Activated CD4-positive, alpha-beta T cell treated with anti-CD3 and anti-CD28 coated beads, Interleukin-2, amount 10 ng/mL, durations not matched to agents 24 days and 14 days (primary cell): ENCODE data around the gene POLG2. TPM values are rescaled to one million over a fixed set of nuclear protein-coding genes. Genes with fewer than 3 reads are reported as not detected.

Experiments
- DNase-seq: peaks from one replicate; pipeline ENCODE4 v3.0.0; 2022
- H3K27ac Mint-ChIP-seq: one replicate; pipeline ENCODE4 v1.8.0; 2022; ENCODE audit warnings: mild to moderate bottlenecking, mixed read lengths
- H3K27me3 Mint-ChIP-seq: one replicate; pipeline ENCODE4 v1.8.0; 2022; ENCODE audit warnings: mixed read lengths
- H3K36me3 Mint-ChIP-seq: one replicate; pipeline ENCODE4 v1.8.0; 2022; ENCODE audit warnings: low read depth, mild to moderate bottlenecking, mixed read lengths
- H3K4me1 Mint-ChIP-seq: one replicate; pipeline ENCODE4 v1.8.0; 2021; ENCODE audit warnings: mixed read lengths
- H3K4me3 Mint-ChIP-seq: one replicate; pipeline ENCODE4 v1.8.0; 2022; ENCODE audit warnings: mild to moderate bottlenecking, moderate library complexity, mixed read lengths
- H3K9me3 Mint-ChIP-seq: one replicate; pipeline ENCODE4 v1.8.0; 2021; ENCODE audit warnings: mixed read lengths
- intact Hi-C: fragments of 100-400 bp; cut with micrococcal nuclease; formaldehyde crosslinking; loops from one replicate; pipeline ENCODE4 v1.15.1; 2023
- total RNA-seq: library from RNA; stranded (reverse); gene quantifications from 2 replicates; pipeline ENCODE4 v1.2.3, GENCODE V29; 2022

Gene POLG2
- 36.3 and 37.1 TPM in 2 replicates for total RNA-seq

DNA sequence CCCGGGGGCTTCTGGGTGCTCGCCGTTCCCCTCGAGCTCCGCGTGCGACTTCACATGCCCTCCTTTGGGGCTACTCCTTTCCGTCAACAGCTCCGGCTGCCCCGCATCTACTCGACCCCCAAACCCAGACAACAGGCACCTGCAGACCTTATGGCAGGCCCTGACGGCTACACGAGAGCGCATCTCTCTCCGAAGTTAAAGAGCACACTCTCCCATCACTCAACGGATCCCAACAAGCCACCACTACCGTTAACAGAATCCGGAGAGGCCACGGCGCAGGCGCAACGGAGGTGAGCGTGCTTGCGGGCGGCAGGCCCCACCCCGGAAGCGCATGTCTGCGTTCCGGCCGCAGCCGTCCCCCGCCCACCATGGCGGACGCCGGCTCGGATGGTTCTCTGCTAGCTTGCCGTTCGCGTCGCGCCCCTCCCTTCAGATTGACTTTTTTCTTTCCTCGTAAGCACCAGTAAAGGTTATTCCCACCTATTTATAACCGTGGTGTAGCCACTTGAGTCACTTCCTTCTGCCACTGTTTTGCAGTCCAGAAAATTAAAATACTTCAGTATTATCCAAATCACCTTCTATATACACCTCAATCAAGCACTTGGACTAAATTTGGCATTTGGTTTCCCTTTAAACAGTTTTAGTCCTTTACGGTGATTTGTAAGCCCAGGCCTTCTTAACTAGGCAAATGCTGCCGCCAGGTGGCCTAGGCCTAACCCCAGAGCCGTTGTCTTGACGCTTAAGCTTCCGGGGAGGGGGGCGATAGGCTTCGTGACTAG, at the start of gene POLG2:
POLG2 (minus strand) TSS at position 269 of the 779 bp plus-strand sequence; CDS start at position 183, 86 bp downstream.
- Mint-ChIP-seq H3K36me3 (peaks cover 63% of the 10 kb centered on the region), H3K4me1 (peaks cover 63% of the 10 kb centered on the region), H3K27me3 (no peaks in the 10 kb centered on the region), H3K4me3 (peak within 1 kb of the TSS; percentile 96), H3K27ac (peak within 1 kb of the TSS; percentile 97), H3K9me3 (no peaks in the 10 kb centered on the region)
- intact Hi-C loops, result loop anchor here (1.0 kb wide), 1 partner anchor 9 kb away; the partner anchor contains the start of genes CEP95 and DDX5
- peak; percentile 99 for DNase-seq

DNA sequence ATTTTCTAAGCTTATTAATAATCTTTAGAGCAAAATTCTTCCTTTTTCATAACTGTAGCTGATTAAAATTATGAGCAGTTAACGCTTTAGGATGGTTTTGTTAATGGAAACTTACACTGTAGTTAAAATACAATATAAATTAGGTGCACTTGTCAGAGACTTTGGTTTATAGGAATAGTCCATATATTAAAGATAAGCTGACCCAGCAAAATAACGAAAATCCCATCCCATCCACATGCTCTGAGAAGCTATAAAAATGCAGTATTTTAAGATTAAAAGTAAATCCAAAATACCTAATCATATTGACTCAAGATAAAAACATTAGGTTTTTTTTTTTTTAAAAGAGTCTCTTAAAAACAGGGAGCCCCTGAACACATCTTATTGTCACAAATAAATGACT, 47.9 kb upstream of the POLG2 start:
- no peak overlapping the region for H3K27ac Mint-ChIP-seq
- H3K9me3 Mint-ChIP-seq, result no peaks in the 10 kb centered on the region
- H3K27me3 Mint-ChIP-seq, result no peaks in the 10 kb centered on the region
- H3K4me3 Mint-ChIP-seq, result no peak overlapping the region
- H3K4me1 Mint-ChIP-seq, result no peaks in the 10 kb centered on the region
- H3K36me3 Mint-ChIP-seq, result peaks cover 20% of the 10 kb centered on the region
- intact Hi-C loops, result no loop called here
- no peak for DNase-seq

GRCh38 chr17:64540118-64540776, 43.4 kb upstream of the POLG2 start:
- intact Hi-C loops, result no loop called here
- no peak for DNase-seq
- no peaks in the 10 kb centered on the region for H3K4me1 Mint-ChIP-seq
- peaks cover 37% of the 10 kb centered on the region for H3K36me3 Mint-ChIP-seq
- H3K27me3 Mint-ChIP-seq, result no peaks in the 10 kb centered on the region
- no peak overlapping the region for H3K4me3 Mint-ChIP-seq
- no peaks in the 10 kb centered on the region for H3K9me3 Mint-ChIP-seq
- no peak overlapping the region for H3K27ac Mint-ChIP-seq

DNA sequence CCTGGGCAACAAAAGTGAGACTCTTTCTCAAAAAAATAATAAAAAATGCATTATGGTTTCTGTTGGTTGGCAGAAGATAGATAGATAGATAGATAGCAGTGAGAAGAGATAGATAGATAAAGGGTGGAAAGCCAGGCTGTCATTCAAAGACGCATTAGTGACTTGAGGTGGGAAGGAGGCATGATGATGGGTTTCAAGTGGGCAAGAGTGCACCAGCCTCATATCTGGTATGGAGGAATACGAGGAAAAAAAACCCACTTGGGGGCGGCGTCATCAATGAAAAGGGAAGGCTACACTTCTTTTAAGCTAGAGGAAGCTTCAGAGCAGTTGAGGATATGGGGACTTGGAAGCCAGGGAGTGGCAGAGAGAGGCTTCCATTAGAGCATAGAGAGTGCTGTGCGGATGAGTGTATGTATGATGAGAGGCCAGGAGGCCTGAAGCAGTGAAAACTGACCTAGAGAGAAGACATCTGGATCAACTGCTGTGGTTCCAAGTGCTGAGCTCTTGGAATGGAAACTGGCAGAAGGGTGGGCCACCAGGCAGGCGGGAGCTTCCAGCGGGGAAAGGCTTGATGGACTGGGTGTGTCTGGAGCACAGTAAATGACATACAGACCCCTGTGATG, 41.8 kb upstream of the POLG2 start:
- no peak for DNase-seq
- Mint-ChIP-seq H3K36me3 (peaks cover 48% of the 10 kb centered on the region), H3K9me3 (no peaks in the 10 kb centered on the region), H3K27me3 (no peaks in the 10 kb centered on the region), H3K4me3 (no peak overlapping the region), H3K4me1 (peaks cover 7% of the 10 kb centered on the region), H3K27ac (peak overlapping the region; percentile 8)
- intact Hi-C loops, result no loop called here

DNA sequence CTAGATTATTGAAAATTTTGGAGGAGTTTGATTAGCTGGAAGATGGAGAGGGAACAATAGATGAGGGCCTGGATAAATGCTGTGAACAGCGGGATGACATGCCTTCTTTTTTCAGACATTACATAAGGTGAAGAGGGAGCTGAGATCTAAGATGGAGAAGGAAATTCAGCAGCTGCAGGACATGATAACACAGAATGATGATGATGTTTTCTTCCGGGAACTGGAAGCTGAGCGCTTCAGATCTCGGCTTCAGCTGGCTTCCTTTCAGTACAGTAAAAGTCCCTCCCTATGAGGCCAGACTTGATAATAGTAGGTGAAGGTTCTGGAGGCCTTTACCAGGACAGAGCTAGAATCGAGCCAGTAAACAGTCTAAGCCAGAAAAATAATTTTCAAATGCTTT, 40.6 kb upstream of the POLG2 start:
- Mint-ChIP-seq H3K36me3 (peaks cover 54% of the 10 kb centered on the region), H3K27ac (no peak overlapping the region), H3K27me3 (no peaks in the 10 kb centered on the region), H3K4me1 (peaks cover 9% of the 10 kb centered on the region), H3K4me3 (no peak overlapping the region), H3K9me3 (no peaks in the 10 kb centered on the region)
- intact Hi-C loops, result no loop called here
- no peak for DNase-seq

GRCh38 chr17:64536913-64537312, 40.1 kb upstream of the POLG2 start:
- peaks cover 9% of the 10 kb centered on the region for H3K4me1 Mint-ChIP-seq
- H3K27me3 Mint-ChIP-seq, result no peaks in the 10 kb centered on the region
- DNase-seq, result no peak
- intact Hi-C loops, result no loop called here
- H3K9me3 Mint-ChIP-seq, result no peaks in the 10 kb centered on the region
- no peak overlapping the region for H3K4me3 Mint-ChIP-seq
- no peak overlapping the region for H3K27ac Mint-ChIP-seq
- H3K36me3 Mint-ChIP-seq, result peaks cover 59% of the 10 kb centered on the region

- Mint-ChIP-seq H3K4me1 (peaks cover 9% of the 10 kb centered on the region), H3K4me3 (no peak overlapping the region), H3K27ac (no peak overlapping the region), H3K36me3 (peaks cover 67% of the 10 kb centered on the region), H3K27me3 (no peaks in the 10 kb centered on the region), H3K9me3 (no peaks in the 10 kb centered on the region)
- intact Hi-C loops, result no loop called here
- DNase-seq, result no peak
These were observed 38.5 kb upstream of the POLG2 start for GRCh38 chr17:64535357-64535756.

DNA sequence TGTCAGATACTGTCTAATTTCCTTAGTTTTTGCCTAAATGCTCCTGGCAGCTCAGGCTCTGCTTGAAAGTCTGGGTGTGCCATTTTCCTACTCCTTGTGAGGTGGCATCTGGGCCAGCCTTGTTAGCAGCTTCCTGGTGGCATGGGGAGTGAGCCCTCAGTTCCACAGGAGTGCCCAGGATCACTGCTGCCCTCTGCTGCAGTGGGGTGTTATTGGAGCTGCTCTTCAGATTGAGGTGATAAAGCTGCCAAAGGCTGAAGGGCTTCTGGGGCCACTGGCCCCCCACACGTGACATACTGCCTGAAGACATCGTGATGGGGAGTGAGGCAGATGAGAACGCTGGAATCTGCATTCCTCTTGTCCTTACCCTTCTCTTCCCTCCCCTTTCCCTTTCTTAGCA, 37.3 kb upstream of the POLG2 start:
- H3K27me3 Mint-ChIP-seq, result no peaks in the 10 kb centered on the region
- peak overlapping the region; percentile 70 for H3K27ac Mint-ChIP-seq
- H3K4me3 Mint-ChIP-seq, result no peak overlapping the region
- DNase-seq, result peak; percentile 61
- H3K36me3 Mint-ChIP-seq, result peaks cover 68% of the 10 kb centered on the region
- peaks cover 9% of the 10 kb centered on the region for H3K4me1 Mint-ChIP-seq
- intact Hi-C loops, result no loop called here
- H3K9me3 Mint-ChIP-seq, result no peaks in the 10 kb centered on the region

- Mint-ChIP-seq H3K27ac (peak overlapping the region; percentile 70), H3K4me1 (peaks cover 9% of the 10 kb centered on the region), H3K36me3 (peaks cover 70% of the 10 kb centered on the region), H3K9me3 (no peaks in the 10 kb centered on the region), H3K27me3 (no peaks in the 10 kb centered on the region), H3K4me3 (no peak overlapping the region)
- DNase-seq, result no peak
- intact Hi-C loops, result no loop called here
These were observed 36.9 kb upstream of the POLG2 start for GRCh38 chr17:64533784-64534183.

DNA sequence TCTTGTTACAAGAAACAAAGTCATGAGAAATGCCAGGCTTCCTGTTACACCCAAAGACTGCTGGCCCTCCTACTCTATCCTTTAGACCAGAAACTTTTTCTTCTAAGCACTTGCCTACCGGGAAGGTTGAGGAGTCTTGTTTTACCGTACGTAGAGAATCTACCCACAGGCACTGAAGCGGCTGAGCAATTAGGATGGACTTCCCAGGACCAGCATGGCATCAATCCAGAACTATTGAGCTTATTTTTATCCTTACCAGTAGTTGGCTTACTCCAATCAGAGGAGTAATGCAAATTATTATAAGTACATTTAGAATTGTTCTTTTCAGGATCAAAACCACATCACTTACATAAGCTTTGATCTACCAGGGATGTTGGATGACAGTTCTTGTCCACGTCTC, 35.6 kb upstream of the POLG2 start:
- intact Hi-C loops, result no loop called here
- H3K4me1 Mint-ChIP-seq, result peaks cover 9% of the 10 kb centered on the region
- DNase-seq, result no peak
- H3K27me3 Mint-ChIP-seq, result no peaks in the 10 kb centered on the region
- peaks cover 65% of the 10 kb centered on the region for H3K36me3 Mint-ChIP-seq
- H3K27ac Mint-ChIP-seq, result no peak overlapping the region
- H3K4me3 Mint-ChIP-seq, result no peak overlapping the region
- no peaks in the 10 kb centered on the region for H3K9me3 Mint-ChIP-seq

DNA sequence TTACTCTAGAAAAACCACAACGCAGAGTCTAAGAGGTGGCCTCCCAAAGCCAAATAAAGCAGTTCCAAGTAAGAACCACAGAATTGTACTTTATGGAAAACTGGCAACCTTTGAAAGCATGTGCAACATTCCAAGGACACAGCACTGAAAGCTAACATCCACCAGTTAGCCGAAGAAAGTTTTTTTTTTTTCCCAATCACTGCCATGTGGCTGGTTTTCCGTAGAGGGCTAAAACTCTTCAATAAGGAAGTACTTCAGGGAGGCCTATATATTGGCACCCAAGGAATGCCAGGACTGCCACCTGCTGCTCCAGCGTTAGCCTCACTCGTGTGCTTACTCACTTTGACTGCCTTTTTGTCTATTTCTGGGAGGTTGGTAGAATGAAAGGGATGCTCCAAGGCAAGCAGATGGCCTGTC, 35.1 kb upstream of the POLG2 start:
- Mint-ChIP-seq H3K9me3 (no peaks in the 10 kb centered on the region), H3K4me3 (no peak overlapping the region), H3K36me3 (peaks cover 64% of the 10 kb centered on the region), H3K4me1 (peaks cover 9% of the 10 kb centered on the region), H3K27me3 (no peaks in the 10 kb centered on the region), H3K27ac (no peak overlapping the region)
- no peak for DNase-seq
- intact Hi-C loops, result no loop called here

DNA sequence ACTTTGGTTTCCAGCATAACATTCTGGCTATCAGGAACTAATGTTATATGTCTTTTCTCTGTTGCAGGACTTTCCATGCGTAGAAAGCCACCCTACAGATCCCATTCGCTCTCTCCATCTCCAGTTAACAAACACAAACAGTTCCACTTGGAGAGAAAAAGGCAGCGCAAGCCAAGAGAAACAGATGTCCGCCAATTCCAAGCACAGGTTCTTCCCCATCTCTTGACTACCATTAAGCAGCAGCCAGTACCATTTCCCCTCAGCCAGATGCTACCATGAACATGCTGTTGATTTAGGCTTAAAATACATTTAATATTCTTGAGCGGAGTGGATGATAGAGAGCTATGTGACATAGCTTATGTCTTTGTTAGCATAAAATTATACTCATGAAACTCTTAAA, 32.4 kb upstream of the POLG2 start:
- DNase-seq, result no peak
- Mint-ChIP-seq H3K27me3 (no peaks in the 10 kb centered on the region), H3K4me1 (peaks cover 7% of the 10 kb centered on the region), H3K4me3 (no peak overlapping the region), H3K36me3 (peaks cover 64% of the 10 kb centered on the region), H3K9me3 (no peaks in the 10 kb centered on the region), H3K27ac (no peak overlapping the region)
- intact Hi-C loops, result no loop called here

GRCh38 chr17:64527914-64528313, 31.1 kb upstream of the POLG2 start:
- intact Hi-C loops, result no loop called here
- no peak overlapping the region for H3K27ac Mint-ChIP-seq
- no peaks in the 10 kb centered on the region for H3K27me3 Mint-ChIP-seq
- H3K4me1 Mint-ChIP-seq, result no peaks in the 10 kb centered on the region
- DNase-seq, result no peak
- H3K36me3 Mint-ChIP-seq, result peaks cover 62% of the 10 kb centered on the region
- no peaks in the 10 kb centered on the region for H3K9me3 Mint-ChIP-seq
- H3K4me3 Mint-ChIP-seq, result no peak overlapping the region

DNA sequence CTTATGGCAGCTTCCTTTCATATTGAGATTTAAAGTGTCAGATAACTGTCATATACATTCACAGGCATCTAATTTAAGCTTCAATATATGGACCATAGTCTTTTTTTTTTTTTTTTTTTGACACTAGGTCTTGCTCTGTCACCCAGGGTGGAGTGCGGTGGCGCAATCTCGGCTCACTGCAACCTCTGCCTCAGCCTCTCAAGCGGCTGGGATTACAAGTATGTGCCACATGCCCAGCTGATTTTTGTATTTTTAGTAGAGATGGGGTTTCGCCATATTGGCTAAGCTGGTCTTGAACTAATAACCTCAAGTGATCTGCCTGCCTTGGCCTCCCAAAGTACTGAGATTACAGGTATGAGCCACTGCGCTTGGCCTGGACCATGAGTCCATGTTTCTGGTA, 23.5 kb upstream of the POLG2 start:
- no peaks in the 10 kb centered on the region for H3K27me3 Mint-ChIP-seq
- no peaks in the 10 kb centered on the region for H3K9me3 Mint-ChIP-seq
- peaks cover 5% of the 10 kb centered on the region for H3K4me1 Mint-ChIP-seq
- intact Hi-C loops, result no loop called here
- peaks cover 42% of the 10 kb centered on the region for H3K36me3 Mint-ChIP-seq
- H3K27ac Mint-ChIP-seq, result no peak overlapping the region
- no peak overlapping the region for H3K4me3 Mint-ChIP-seq
- no peak for DNase-seq
